ENCODE results near the gene CUX1.

Gene CUX1

GRCh38 chr7:102169651-102170392 lies 352.4 kb downstream of the CUX1 start:
- TF ChIP-seq OSR2 (tag by site-specific recombination; IDR thresholded peaks at IDR 0.05) (peak; percentile 32; the same call in 1 of the 2 replicates), PRDM6 (tag by site-specific recombination; IDR thresholded peaks at IDR 0.05) (peak; percentile 93), ZNF423 (tag by site-specific recombination; IDR thresholded peaks at IDR 0.05) (0 out of 2 replicates have a peak, but pooled peaks have one; percentile 17), ZNF521 (tag by site-specific recombination; IDR thresholded peaks at IDR 0.05) (no peak)
- TF ChIP-seq, protein P1, sequence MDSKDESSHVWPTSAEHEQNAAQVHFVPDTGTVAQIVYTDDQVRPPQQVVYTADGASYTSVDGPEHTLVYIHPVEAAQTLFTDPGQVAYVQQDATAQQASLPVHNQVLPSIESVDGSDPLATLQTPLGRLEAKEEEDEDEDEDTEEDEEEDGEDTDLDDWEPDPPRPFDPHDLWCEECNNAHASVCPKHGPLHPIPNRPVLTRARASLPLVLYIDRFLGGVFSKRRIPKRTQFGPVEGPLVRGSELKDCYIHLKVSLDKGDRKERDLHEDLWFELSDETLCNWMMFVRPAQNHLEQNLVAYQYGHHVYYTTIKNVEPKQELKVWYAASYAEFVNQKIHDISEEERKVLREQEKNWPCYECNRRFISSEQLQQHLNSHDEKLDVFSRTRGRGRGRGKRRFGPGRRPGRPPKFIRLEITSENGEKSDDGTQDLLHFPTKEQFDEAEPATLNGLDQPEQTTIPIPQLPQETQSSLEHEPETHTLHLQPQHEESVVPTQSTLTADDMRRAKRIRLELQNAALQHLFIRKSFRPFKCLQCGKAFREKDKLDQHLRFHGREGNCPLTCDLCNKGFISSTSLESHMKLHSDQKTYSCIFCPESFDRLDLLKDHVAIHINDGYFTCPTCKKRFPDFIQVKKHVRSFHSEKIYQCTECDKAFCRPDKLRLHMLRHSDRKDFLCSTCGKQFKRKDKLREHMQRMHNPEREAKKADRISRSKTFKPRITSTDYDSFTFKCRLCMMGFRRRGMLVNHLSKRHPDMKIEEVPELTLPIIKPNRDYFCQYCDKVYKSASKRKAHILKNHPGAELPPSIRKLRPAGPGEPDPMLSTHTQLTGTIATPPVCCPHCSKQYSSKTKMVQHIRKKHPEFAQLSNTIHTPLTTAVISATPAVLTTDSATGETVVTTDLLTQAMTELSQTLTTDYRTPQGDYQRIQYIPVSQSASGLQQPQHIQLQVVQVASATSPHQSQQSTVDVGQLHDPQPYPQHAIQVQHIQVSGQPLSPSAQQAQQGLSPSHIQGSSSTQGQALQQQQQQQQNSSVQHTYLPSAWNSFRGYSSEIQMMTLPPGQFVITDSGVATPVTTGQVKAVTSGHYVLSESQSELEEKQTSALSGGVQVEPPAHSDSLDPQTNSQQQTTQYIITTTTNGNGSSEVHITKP (tag by site-specific recombination; IDR thresholded peaks at IDR 0.05), result 0 out of 2 replicates have a peak, but pooled peaks have one; percentile 17
- ChIA-PET CTCF (no interaction called here), POLR2A (no interaction called here)
- peaks cover 0 to 3% of the 10 kb centered on the region in 2 experiments; a peak in 2 of 3 replicates for H3K36me3 ChIP-seq (ENCODE audit: control insufficient read depth in 2 of 2, insufficient read depth in 1 of 2, low read length in 2 of 2)
- H3K9me3 ChIP-seq (ENCODE audit: control insufficient read depth, insufficient read depth, low read depth, low read length), result no peaks in the 10 kb centered on the region
- no peaks in the 10 kb centered on the region for H3K4me1 ChIP-seq (ENCODE audit: control insufficient read depth, insufficient read depth, low read length)
- H3K27ac ChIP-seq (ENCODE audit: extremely low read depth, low read depth, low read length), result no peak overlapping the region
- H3K4me3 ChIP-seq (ENCODE audit: low read depth, low read length), result no peak overlapping the region

- no peak overlapping the region for H3K4me3 ChIP-seq (ENCODE audit: low read depth, low read length)
- CTCF ChIA-PET, result no interaction called here
- peaks cover 0 to 3% of the 10 kb centered on the region in 2 experiments; a peak in 2 of 3 replicates for H3K36me3 ChIP-seq (ENCODE audit: control insufficient read depth in 2 of 2, insufficient read depth in 1 of 2, low read length in 2 of 2)
- no peak overlapping the region for H3K27ac ChIP-seq (ENCODE audit: extremely low read depth, low read depth, low read length)
- H3K4me1 ChIP-seq (ENCODE audit: control insufficient read depth, insufficient read depth, low read length), result no peaks in the 10 kb centered on the region
- no peaks in the 10 kb centered on the region for H3K9me3 ChIP-seq (ENCODE audit: control insufficient read depth, insufficient read depth, low read depth, low read length)
- POLR2A ChIA-PET, result no interaction called here
- TF ChIP-seq SP7 (tag by site-specific recombination; IDR thresholded peaks at IDR 0.05), result no peak
- TF ChIP-seq ZNF629 (tag by site-specific recombination; IDR thresholded peaks at IDR 0.05), result no peak
- TF ChIP-seq ZNF670 (tag by site-specific recombination; IDR thresholded peaks at IDR 0.05; ENCODE audit: low read depth), result no peak
- TF ChIP-seq ZBTB48 (tag by site-specific recombination; IDR thresholded peaks at IDR 0.05), result no peak
- TF ChIP-seq ZFP69B (tag by site-specific recombination; IDR thresholded peaks at IDR 0.05), result no peak
- no peak for TF ChIP-seq ZXDB (tag by site-specific recombination; IDR thresholded peaks at IDR 0.05)
- TF ChIP-seq ZNF391 (tag by site-specific recombination; IDR thresholded peaks at IDR 0.05; ENCODE audit: borderline replicate concordance, low read depth), result no peak
- no peak for TF ChIP-seq ZNF121 (tag by site-specific recombination; IDR thresholded peaks at IDR 0.05)
- no peak for TF ChIP-seq ZNF785 (tag by site-specific recombination; IDR thresholded peaks at IDR 0.05)
- TF ChIP-seq ZNF558 (tag by site-specific recombination; IDR thresholded peaks at IDR 0.05), result no peak
- TF ChIP-seq, protein P2, sequence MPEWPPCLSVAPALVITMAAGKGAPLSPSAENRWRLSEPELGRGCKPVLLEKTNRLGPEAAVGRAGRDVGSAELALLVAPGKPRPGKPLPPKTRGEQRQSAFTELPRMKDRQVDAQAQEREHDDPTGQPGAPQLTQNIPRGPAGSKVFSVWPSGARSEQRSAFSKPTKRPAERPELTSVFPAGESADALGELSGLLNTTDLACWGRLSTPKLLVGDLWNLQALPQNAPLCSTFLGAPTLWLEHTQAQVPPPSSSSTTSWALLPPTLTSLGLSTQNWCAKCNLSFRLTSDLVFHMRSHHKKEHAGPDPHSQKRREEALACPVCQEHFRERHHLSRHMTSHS (tag by site-specific recombination; IDR thresholded peaks at IDR 0.05), result no peak
- no peak for TF ChIP-seq ZNF610 (tag by site-specific recombination; IDR thresholded peaks at IDR 0.05; ENCODE audit: borderline replicate concordance)
- TF ChIP-seq, protein P3, sequence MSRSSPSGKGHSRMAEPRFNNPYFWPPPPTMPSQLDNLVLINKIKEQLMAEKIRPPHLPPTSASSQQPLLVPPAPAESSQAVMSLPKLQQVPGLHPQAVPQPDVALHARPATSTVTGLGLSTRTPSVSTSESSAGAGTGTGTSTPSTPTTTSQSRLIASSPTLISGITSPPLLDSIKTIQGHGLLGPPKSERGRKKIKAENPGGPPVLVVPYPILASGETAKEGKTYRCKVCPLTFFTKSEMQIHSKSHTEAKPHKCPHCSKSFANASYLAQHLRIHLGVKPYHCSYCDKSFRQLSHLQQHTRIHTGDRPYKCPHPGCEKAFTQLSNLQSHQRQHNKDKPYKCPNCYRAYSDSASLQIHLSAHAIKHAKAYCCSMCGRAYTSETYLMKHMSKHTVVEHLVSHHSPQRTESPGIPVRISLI (tag by site-specific recombination; IDR thresholded peaks at IDR 0.05), result no peak
- TF ChIP-seq, protein P4, sequence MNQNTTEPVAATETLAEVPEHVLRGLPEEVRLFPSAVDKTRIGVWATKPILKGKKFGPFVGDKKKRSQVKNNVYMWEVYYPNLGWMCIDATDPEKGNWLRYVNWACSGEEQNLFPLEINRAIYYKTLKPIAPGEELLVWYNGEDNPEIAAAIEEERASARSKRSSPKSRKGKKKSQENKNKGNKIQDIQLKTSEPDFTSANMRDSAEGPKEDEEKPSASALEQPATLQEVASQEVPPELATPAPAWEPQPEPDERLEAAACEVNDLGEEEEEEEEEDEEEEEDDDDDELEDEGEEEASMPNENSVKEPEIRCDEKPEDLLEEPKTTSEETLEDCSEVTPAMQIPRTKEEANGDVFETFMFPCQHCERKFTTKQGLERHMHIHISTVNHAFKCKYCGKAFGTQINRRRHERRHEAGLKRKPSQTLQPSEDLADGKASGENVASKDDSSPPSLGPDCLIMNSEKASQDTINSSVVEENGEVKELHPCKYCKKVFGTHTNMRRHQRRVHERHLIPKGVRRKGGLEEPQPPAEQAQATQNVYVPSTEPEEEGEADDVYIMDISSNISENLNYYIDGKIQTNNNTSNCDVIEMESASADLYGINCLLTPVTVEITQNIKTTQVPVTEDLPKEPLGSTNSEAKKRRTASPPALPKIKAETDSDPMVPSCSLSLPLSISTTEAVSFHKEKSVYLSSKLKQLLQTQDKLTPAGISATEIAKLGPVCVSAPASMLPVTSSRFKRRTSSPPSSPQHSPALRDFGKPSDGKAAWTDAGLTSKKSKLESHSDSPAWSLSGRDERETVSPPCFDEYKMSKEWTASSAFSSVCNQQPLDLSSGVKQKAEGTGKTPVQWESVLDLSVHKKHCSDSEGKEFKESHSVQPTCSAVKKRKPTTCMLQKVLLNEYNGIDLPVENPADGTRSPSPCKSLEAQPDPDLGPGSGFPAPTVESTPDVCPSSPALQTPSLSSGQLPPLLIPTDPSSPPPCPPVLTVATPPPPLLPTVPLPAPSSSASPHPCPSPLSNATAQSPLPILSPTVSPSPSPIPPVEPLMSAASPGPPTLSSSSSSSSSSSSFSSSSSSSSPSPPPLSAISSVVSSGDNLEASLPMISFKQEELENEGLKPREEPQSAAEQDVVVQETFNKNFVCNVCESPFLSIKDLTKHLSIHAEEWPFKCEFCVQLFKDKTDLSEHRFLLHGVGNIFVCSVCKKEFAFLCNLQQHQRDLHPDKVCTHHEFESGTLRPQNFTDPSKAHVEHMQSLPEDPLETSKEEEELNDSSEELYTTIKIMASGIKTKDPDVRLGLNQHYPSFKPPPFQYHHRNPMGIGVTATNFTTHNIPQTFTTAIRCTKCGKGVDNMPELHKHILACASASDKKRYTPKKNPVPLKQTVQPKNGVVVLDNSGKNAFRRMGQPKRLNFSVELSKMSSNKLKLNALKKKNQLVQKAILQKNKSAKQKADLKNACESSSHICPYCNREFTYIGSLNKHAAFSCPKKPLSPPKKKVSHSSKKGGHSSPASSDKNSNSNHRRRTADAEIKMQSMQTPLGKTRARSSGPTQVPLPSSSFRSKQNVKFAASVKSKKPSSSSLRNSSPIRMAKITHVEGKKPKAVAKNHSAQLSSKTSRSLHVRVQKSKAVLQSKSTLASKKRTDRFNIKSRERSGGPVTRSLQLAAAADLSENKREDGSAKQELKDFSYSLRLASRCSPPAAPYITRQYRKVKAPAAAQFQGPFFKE (tag by site-specific recombination; IDR thresholded peaks at IDR 0.05; ENCODE audit: borderline replicate concordance), result no peak
- no peak for TF ChIP-seq ZNF521 (tag by site-specific recombination; IDR thresholded peaks at IDR 0.05)
- TF ChIP-seq ZNF530 (tag by site-specific recombination; IDR thresholded peaks at IDR 0.05; ENCODE audit: low read depth), result no peak
Observed at GRCh38 chr7:102170393-102170970, 353.1 kb downstream of the CUX1 start.
